CD4-positive, alpha-beta T cell treated with Interleukin-15 for 1 hour (primary cell): Measurements from ENCODE around the gene RAB35.

Experiments used
- DNase-seq: peaks from one replicate; pipeline ENCODE4 v3.0.0-alpha.2; 2020

The RAB35 gene

GRCh38 chr12:120081641-120082040, 34.9 kb downstream of the RAB35 start:
- no peak for DNase-seq

- DNase-seq: no peak
Observed at GRCh38 chr12:120079411-120080400, 36.8 kb downstream of the RAB35 start.

- no peak for DNase-seq
Observed at GRCh38 chr12:120078868-120079267, 37.7 kb downstream of the RAB35 start.

- DNase-seq: no peak
Observed at GRCh38 chr12:120077260-120077659, 39.3 kb downstream of the RAB35 start.

- no peak for DNase-seq
Observed at GRCh38 chr12:120076651-120077050, 39.9 kb downstream of the RAB35 start.

- no peak for DNase-seq
Observed at GRCh38 chr12:120075034-120075616, 41.4 kb downstream of the RAB35 start.

GRCh38 chr12:120072472-120073249, 43.9 kb downstream of the RAB35 start:
- no peak for DNase-seq

GRCh38 chr12:120071493-120072020, 45.0 kb downstream of the RAB35 start:
- DNase-seq: no peak

- DNase-seq: no peak
Observed at GRCh38 chr12:120069278-120069677, 47.3 kb downstream of the RAB35 start.

GRCh38 chr12:120067901-120068300, 48.7 kb downstream of the RAB35 start:
- no peak for DNase-seq

GRCh38 chr12:120067084-120067869, 49.3 kb downstream of the RAB35 start:
- DNase-seq: no peak

GRCh38 chr12:120066341-120066740, 50.2 kb downstream of the RAB35 start:
- no peak for DNase-seq

- DNase-seq: no peak
Observed at GRCh38 chr12:120065472-120065871, 51.1 kb downstream of the RAB35 start.

GRCh38 chr12:120064054-120064940, 52.3 kb downstream of the RAB35 start:
- no peak for DNase-seq

GRCh38 chr12:120062976-120063579, 53.5 kb downstream of the RAB35 start:
- DNase-seq: no peak

GRCh38 chr12:120061575-120062214, 54.9 kb downstream of the RAB35 start:
- no peak for DNase-seq

- no peak for DNase-seq
Observed at GRCh38 chr12:120060717-120061116, 55.8 kb downstream of the RAB35 start.

GRCh38 chr12:120060196-120060595, 56.4 kb downstream of the RAB35 start:
- DNase-seq: no peak

GRCh38 chr12:120056739-120057138, 59.8 kb downstream of the RAB35 start:
- DNase-seq: no peak
